NCI-H524 treated with DMSO at 0.1 percent for 48 hours (cell line): ENCODE results near the gene HOOK1.

Experiments used
- DNase-seq: peaks from one replicate; lab custom pipeline; 2025; lab: John Stamatoyannopoulos, UW

Gene HOOK1

GRCh38 chr1:59814901-59815825 lies at the start of gene HOOK1:
Gene HOOK1, plus strand, starts transcription at chr1:59814949. Its CDS starts 169 bp downstream, at chr1:59815118.
- DNase-seq, result no peak

DNA sequence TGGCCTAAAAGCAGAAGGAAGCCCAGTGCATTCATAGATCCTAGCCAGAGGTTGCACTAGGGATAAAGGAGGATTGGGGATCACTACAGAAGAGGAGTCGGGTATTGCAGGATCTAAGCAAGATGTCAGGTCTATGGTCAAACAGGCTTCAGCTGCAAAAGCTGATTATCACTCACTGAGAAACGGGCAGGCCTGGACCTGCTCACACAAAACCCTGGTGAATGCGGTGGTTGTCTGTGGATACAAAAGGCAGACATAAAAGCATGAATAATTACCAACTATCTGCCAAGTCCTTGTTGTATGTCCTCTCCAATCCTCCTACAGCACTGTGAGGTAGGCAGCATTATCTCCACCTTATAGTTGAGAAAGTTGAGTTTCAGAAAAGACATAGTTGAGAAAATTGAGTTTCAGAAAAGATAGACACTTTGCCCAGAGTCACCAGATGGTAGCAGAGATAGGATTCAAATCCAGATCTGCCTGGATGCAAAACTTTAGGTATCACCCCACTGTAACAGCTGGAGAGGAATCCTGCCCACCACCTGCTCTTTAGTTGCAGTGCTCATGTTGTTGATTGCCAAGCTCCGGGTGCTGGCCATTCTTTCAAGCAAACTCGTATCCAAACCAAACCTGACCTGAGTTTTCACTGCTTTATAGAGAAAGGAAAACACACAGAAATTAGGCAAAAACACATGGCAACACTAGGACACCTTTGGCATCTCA lies 49.6 kb upstream of the HOOK1 start:
- DNase-seq, result no peak

DNA sequence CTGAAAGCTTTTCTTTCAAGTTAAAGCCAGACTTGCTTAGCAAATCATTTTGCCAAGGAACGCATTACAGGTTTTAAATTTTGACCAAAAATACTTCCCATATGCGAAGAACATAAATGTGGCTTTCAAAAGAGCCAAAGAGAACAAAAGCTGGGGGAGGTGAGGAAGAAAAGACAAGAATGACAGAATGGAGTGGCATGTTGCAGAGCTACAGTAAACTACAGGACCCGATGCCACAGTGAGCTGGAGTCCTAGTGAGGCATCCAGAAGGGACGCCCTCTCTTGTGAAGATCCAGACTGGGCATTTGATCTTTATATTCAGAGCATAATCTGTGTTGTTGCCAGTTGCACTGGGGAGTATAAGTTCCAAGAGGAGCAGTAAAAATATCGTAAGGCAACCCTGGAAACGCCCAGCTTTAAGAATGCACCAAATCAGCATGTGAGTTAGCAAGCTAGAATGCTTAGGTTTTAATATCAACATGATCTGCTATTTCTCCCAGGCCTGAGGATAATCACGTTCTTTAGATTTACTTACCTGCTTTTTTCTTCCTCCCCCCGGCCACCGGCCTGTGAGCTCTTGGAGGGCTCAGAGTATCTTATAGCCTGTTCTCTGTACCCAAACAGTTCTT lies 48.4 kb upstream of the HOOK1 start:
- DNase-seq, result no peak

GRCh38 chr1:59767119-59767518 lies 47.6 kb upstream of the HOOK1 start:
- no peak for DNase-seq

DNA sequence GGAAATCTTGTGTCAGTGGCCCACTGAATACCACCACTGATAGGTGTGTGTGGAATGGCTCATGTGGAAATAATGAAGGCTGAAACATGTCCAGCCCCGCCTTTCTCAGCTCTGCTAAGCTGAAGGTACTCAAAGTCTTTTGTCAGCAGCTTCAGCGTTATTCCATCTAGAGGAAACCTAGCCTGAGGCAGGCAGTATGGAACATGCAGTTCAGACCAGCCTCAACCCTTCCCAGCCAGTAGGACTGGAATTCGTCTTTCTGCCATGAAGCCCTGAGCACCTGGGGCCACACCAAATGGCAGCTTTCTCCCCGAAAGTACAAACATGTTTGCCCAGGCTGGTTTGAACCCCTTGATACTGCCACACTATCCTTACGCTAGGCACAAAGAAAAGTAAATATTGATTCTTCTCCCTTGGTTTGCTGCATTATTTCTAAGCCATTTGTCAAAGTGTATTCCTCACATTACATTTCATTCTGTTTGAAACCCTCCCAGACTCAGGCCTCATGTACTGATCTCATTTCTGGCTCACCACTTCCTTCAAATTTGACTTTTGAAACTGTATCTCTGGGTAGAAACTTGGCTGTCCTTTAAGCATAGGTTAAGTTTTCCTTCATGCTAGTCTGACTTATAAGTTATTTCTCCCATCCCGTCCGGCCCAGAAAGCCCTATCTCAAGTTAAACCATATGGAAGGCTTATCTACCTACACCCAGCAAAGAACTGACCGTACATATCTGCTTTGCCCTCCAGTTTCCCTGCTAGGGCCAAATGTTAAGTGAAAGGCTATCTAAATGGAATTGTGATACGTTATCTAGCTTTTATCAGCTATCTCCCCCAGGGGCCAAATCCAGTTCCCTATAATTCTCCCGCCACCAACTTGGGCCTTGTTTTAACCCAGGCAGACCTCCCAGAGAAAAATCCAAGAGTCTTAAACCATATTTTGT lies 45.7 kb upstream of the HOOK1 start:
- no peak for DNase-seq

- DNase-seq, result no peak
Observed at GRCh38 chr1:59769736-59770095, 45.0 kb upstream of the HOOK1 start.

- DNase-seq, result no peak
Observed at GRCh38 chr1:59771361-59771760, 43.4 kb upstream of the HOOK1 start.

DNA sequence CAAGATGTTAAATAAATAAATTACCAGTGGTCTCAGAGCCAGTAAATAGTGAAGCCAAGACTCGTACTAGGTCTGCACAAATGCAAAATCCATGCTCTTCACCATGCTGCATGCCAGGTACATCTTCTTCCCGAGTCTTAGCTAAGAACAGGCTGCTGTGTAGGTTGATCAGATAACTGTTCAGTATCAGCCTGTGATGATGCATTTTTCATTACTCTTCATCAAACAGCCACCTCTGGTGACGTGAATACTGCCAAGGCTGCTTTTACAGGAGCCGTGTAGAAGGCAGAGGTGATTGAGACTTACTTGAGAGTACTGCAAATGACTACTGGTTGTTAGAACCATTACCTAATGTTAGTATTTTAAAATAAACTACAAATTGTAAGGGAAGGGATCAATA lies 39.3 kb upstream of the HOOK1 start:
- DNase-seq, result no peak

GRCh38 chr1:59776960-59777852 lies 37.5 kb upstream of the HOOK1 start:
- DNase-seq, result no peak

DNA sequence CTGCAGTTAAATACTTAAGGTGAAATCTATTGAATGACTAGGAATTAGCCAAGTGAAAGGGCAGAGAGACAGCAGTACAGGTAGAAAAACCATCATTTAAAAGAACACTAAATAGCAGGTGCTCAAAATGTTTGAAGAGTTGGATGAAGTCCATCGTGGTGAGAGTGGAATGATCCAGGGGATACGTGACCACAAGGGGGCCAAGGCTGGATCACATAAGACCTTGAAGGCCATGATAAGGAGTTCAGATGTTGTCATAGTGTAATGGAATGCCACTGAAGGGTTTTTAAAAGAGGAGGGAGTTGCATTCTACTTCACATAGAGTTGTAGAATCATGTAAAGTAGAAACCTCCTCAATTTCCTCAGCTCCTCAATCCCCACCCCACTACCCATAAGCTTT lies 34.8 kb upstream of the HOOK1 start:
- DNase-seq, result no peak

GRCh38 chr1:59788825-59789224 lies 25.9 kb upstream of the HOOK1 start:
- no peak for DNase-seq

DNA sequence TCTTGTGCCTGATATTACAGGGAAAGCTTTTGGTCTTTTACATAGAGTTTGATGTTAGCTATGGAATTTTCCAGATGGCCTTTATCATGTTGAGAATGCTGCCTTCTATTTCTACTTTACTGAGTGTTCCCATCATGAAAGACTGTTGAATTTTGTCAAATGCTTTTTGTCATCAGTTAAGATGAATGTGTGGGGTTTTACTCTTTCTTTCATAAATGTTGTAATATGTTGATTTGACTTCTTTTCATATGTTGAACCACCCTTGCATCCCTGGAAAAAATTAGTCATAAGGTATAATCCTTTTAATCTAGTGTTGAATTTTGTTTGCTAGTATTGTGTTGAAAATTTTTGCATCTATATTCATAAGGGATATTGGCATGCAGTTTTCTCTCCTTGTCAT lies 16.1 kb upstream of the HOOK1 start:
- DNase-seq, result no peak

DNA sequence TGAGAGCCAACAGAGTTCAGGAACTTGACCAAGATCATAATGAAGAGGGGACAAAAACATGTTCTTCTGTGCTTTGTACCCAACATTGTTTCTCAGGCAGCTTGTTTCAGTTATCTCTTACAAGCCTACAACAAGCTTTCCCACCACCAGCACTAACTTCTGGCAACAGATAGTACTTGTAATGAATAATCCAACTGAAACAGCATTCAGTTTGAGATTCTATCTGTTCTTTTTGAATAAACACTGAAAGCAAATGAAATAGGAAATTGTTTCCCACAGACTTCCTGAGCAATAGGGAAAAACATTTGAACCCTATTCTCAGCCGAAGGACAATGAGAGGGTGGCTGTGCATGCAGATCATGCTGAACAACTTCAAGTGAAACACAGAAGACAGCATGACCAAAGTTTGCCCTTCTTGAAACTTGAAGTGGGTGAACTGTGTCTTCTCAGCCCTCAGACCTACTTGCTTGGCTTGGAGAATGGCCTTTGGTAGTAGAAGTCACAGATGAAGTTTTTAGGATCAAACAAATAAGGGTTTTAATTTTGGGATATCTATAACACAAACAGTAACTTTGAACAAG lies 11.2 kb upstream of the HOOK1 start:
- no peak for DNase-seq

DNA sequence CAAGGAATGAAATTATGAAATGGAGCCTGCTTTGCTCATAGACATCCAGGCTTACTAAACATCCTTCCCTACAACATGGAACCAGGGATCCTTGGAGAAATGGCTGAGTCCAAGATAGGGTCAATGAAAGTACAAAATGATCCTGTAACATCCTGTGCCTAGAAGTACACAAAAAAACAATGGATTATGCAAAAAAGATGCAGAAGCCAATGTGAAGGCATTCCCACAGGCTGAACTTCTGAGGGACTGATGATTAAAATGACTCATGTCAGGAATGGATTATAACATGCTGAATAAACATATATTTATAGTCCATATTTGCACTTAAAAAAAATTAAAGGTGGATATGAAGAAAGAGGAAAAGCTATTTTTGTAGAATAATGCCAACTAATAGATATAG lies 10.4 kb upstream of the HOOK1 start:
- no peak for DNase-seq

GRCh38 chr1:59805554-59805953 lies 9.2 kb upstream of the HOOK1 start:
- DNase-seq, result no peak

GRCh38 chr1:59814180-59814900 lies 409 bp upstream of the HOOK1 start:
- peak; percentile 73 for DNase-seq

GRCh38 chr1:59815892-59816291 lies 1.1 kb downstream of the HOOK1 start:
- DNase-seq, result no peak

- DNase-seq, result no peak
Observed at GRCh38 chr1:59816318-59816878, 1.6 kb downstream of the HOOK1 start.
